Measurements from ENCODE around the gene MGAT4B.

DNA sequence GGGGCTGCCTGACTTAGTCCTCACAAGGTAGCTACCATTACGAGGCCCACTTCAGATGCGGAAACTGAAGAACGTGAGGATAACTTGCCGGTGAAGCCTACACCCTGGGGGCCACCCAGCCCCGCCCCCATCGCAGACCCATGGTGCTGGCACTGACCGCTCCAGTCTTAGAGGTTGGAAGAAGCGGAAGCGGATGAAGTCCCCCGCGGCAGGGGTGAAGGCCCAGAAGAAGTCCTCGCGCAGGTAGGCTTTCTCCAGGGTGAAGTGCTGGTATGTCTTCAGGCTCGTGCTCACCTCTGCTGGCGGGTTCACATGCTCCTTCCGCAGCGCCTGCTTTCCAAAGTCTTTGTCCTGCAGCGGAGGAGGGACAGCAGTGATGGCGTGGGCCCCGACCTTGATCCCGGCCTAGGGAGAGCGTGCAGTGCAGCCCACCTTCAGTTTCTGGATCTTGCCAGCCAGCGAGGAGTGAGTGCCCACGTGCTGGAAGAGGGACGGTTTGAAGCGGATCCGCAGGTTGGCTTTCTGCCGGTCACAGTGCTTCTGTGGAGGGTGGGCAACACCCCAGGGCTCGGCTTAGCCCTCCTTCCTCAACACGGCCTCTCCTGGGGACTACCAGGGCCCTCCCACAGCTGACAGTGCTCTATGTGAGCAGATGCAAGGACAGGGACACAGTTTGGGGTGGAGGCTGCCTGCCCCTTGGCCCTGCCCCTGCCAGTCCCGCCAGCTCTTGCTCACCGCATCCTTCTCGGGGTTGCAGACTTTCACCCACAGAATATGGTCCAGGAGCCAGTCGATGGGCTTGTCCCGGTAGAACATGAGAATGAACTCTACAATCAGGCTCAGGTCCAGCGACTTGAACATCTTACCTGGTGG, 7.7 kb downstream of the MGAT4B start:
- TF ChIP-seq FOXA1 (IDR thresholded peaks at IDR 0.05) (no peak), FOXA1 (CRISPR knock-in tag; IDR thresholded peaks at IDR 0.05) (no peak), DRAP1 (CRISPR knock-in tag; IDR thresholded peaks at IDR 0.05) (no peak), ZNF766 (CRISPR knock-in tag; IDR thresholded peaks at IDR 0.05; ENCODE audit: borderline replicate concordance) (no peak), ELF4 (CRISPR knock-in tag; IDR thresholded peaks at IDR 0.05; ENCODE audit: borderline replicate concordance) (no peak), CEBPB (IDR thresholded peaks at IDR 0.05; ENCODE audit: borderline replicate concordance, low read depth, low read length) (no peak), SIN3B (IDR thresholded peaks at IDR 0.05; ENCODE audit: low read length) (no peak), ZNF761 (CRISPR knock-in tag; conservative IDR thresholded peaks at IDR 0.05) (no peak)
- TF ChIP-seq, protein P1, sequence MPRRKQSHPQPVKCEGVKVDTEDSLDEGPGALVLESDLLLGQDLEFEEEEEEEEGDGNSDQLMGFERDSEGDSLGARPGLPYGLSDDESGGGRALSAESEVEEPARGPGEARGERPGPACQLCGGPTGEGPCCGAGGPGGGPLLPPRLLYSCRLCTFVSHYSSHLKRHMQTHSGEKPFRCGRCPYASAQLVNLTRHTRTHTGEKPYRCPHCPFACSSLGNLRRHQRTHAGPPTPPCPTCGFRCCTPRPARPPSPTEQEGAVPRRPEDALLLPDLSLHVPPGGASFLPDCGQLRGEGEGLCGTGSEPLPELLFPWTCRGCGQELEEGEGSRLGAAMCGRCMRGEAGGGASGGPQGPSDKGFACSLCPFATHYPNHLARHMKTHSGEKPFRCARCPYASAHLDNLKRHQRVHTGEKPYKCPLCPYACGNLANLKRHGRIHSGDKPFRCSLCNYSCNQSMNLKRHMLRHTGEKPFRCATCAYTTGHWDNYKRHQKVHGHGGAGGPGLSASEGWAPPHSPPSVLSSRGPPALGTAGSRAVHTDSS (CRISPR knock-in tag; conservative IDR thresholded peaks at IDR 0.05), result no peak

Measured in HepG2 (cell line).